Endothelial cell of umbilical vein (primary cell): Measurements from ENCODE around the gene SGCE. TPM values are rescaled to one million over a fixed set of nuclear protein-coding genes. Genes with fewer than 3 reads are reported as not detected.

Experiments used
- BruUV-seq: library from RNA; stranded (reverse); fragments of 400-500 nt; replicated peaks from 2 replicates; lab custom pipeline; 2021; lab: Mats Ljungman, UMichigan
- CTCF ChIA-PET: fragments of 300-600, 350-600 bp; sonication (Branson Sonifier 250); formaldehyde crosslinking; loops from one replicate; lab custom pipeline; 2021; ENCODE audit warnings: antibody characterized with exemption, inconsistent platforms; lab: Charles Lee
- POLR2A ChIA-PET: fragments of 300-600, 350-600 bp; sonication (Branson Sonifier 250); formaldehyde crosslinking; loops from one replicate; lab custom pipeline; 2021; ENCODE audit warnings: antibody characterized with exemption, inconsistent platforms; lab: Charles Lee
- DNase-seq: peaks from one replicate; pipeline ENCODE4 v3.0.0-alpha.2; 2011; ENCODE audit warnings: low read depth, low spot score
- FAIRE-seq: peaks from 2 replicates; lab custom pipeline; 2011; peaks lifted over from hg19 to GRCh38; lab: Jason Lieb, UNC
- H2AFZ ChIP-seq: 2 replicates; pipeline ENCODE4 v1.6.0; 2012; ENCODE audit warnings: low read depth, low read length, control low read depth, inconsistent platforms
- H3K27ac ChIP-seq: 2 replicates; pipeline ENCODE4 v1.5.1; 2011; ENCODE audit warnings: low read depth, mild to moderate bottlenecking, control low read depth, low read length, moderate library complexity; ENCODE audit not compliant: insufficient read depth
- H3K27me3 ChIP-seq, 2 experiments: 2 replicates each; pipeline versions ENCODE4 v1.6.0 to v1.6.1; 2011; ENCODE audit warnings: low read length in 2 of 2, mixed read lengths in 1 of 2; ENCODE audit not compliant: control insufficient read depth in 2 of 2, insufficient read depth in 2 of 2
- H3K36me3 ChIP-seq, 2 experiments: 2 replicates in 1 of 2; 3 replicates in 1 of 2; pipeline ENCODE4 v1.5.1; 2011; ENCODE audit warnings: low read length in 2 of 2, mild to moderate bottlenecking in 1 of 2, moderate library complexity in 1 of 2; ENCODE audit not compliant: control insufficient read depth in 2 of 2, insufficient read depth in 2 of 2; ENCODE audit errors: extremely low read depth in 1 of 2
- H3K4me1 ChIP-seq: 3 replicates; pipeline ENCODE4 v1.5.1; 2011; ENCODE audit warnings: mild to moderate bottlenecking, low read length; ENCODE audit not compliant: control insufficient read depth, insufficient read depth; ENCODE audit errors: extremely low read depth
- H3K4me2 ChIP-seq: 2 replicates; pipeline ENCODE4 v1.6.1; 2011; ENCODE audit warnings: low read length, control low read depth, mixed read lengths; ENCODE audit not compliant: insufficient read depth
- H3K4me3 ChIP-seq, 3 experiments: fragments of 200-600 bp in 1 of 3; sonication (generic), shearing (Covaris generic) in 1 of 3; replicated peaks in 1 of 3; 2 replicates each; pipeline ENCODE4 v1.5.1; 2011 to 2016; ENCODE audit warnings: control low read depth in 3 of 3, low read length in 3 of 3, mild to moderate bottlenecking in 2 of 3, inconsistent platforms in 1 of 3, low read depth in 1 of 3, moderate library complexity in 1 of 3; ENCODE audit not compliant: insufficient read depth in 1 of 3
- H3K79me2 ChIP-seq: 2 replicates; pipeline ENCODE4 v1.6.0; 2012; ENCODE audit warnings: low read length, inconsistent platforms; ENCODE audit not compliant: control insufficient read depth, insufficient read depth
- H3K9ac ChIP-seq: replicated peaks from 2 replicates; pipeline ENCODE3; 2011; ENCODE audit warnings: low read length, control low read depth; ENCODE audit not compliant: insufficient read depth; ENCODE audit errors: extremely low read depth
- H3K9me1 ChIP-seq: replicated peaks from 3 replicates; pipeline ENCODE4 v1.6.0; 2011; ENCODE audit warnings: mild to moderate bottlenecking, low read length; ENCODE audit not compliant: control insufficient read depth, insufficient read depth; ENCODE audit errors: extremely low read depth
- H3K9me3 ChIP-seq: replicated peaks from 2 replicates; pipeline ENCODE4 v1.5.1; 2012; ENCODE audit warnings: low read length, inconsistent platforms; ENCODE audit not compliant: control insufficient read depth, insufficient read depth
- H4K20me1 ChIP-seq: replicated peaks from 2 replicates; pipeline ENCODE3; 2011; ENCODE audit warnings: mild to moderate bottlenecking, low read length; ENCODE audit not compliant: control insufficient read depth, insufficient read depth; ENCODE audit errors: extremely low read depth
- CTCF ChIP-seq, 2 donors: IDR thresholded peaks; 1 replicate in 1 of 2; 2 replicates in 1 of 2; pipeline ENCODE4 v1.5.1; 2011; ENCODE audit warnings: low read length in 2 of 2, mild to moderate bottlenecking in 2 of 2, moderate library complexity in 2 of 2, control low read depth in 1 of 2, inconsistent platforms in 1 of 2, low read depth in 1 of 2; ENCODE audit not compliant: insufficient read depth in 1 of 2; ENCODE audit errors: extremely low read depth in 1 of 2
- EZH2 ChIP-seq: IDR thresholded peaks from 2 replicates; pipeline ENCODE4 v1.6.1; 2012; ENCODE audit warnings: borderline replicate concordance, low read depth, mild to moderate bottlenecking, moderate library complexity, low read length, inconsistent platforms; ENCODE audit not compliant: severe bottlenecking
- FOS ChIP-seq: IDR thresholded peaks from 2 replicates; pipeline ENCODE4 v1.6.1; 2011; ENCODE audit warnings: mild to moderate bottlenecking, low read length, moderate library complexity, borderline replicate concordance; ENCODE audit not compliant: insufficient read depth
- GATA2 ChIP-seq: IDR thresholded peaks from 2 replicates; pipeline ENCODE4 v1.7.0; 2011; ENCODE audit warnings: low read depth, mild to moderate bottlenecking, moderate library complexity, mixed read lengths, low read length; ENCODE audit not compliant: insufficient read length, insufficient read depth
- JUN ChIP-seq: IDR thresholded peaks from 2 replicates; pipeline ENCODE4 v1.6.1; 2011; ENCODE audit warnings: borderline replicate concordance, low read depth; ENCODE audit not compliant: insufficient read length, insufficient read depth
- MAX ChIP-seq: IDR thresholded peaks from 2 replicates; pipeline ENCODE4 v1.6.1; 2011; ENCODE audit not compliant: insufficient read depth, insufficient read length
- MYC ChIP-seq: IDR thresholded peaks from one replicate; pipeline ENCODE4 v1.6.1; 2011; ENCODE audit warnings: mild to moderate bottlenecking, low read depth, low read length
- POLR2A ChIP-seq: IDR thresholded peaks from 2 replicates; pipeline ENCODE4 v1.6.1; 2012; ENCODE audit warnings: low read depth, mild to moderate bottlenecking, control low read depth, low read length
- POLR2AphosphoS5 ChIP-seq: IDR thresholded peaks from 2 replicates; pipeline ENCODE4 v1.6.1; 2012; ENCODE audit warnings: low read depth, mild to moderate bottlenecking, control low read depth, low read length, moderate library complexity; ENCODE audit not compliant: insufficient read depth
- dilution Hi-C: fragments of 300-500 bp; cut with MboI; formaldehyde crosslinking; loops from one replicate; pipeline ENCODE4 v1.15.0; 2019; ENCODE audit warnings: low sequenced_read_pairs; ENCODE audit not compliant: extremely low pct_ligation_motif_present
- intact Hi-C: fragments of 100-400 bp; cut with micrococcal nuclease; formaldehyde crosslinking; loops from one replicate; pipeline ENCODE4 v1.10.0; 2022
- polyA plus RNA-seq, 4 experiments: library from polyadenylated mRNA; depleted of rRNA in 3 of 4; stranded (reverse) in 3 of 4; unstranded in 1 of 4; fragments of >200 nt; gene quantifications; 2 replicates each; pipeline versions ENCODE4 v1.2.1 to v1.2.3, GENCODE V29; 2011 to 2012; ENCODE audit warnings: missing spikeins in 1 of 4
- total RNA-seq: library from RNA; stranded (reverse); gene quantifications from 2 replicates; pipeline ENCODE4 v1.2.3, GENCODE V29; 2021

SGCE gene
- total and polyA plus RNA-seq, 2 donors (not counting 3 experiments of a cell fraction or from before 2014, with no cell fraction given), result 46.8 to 53.3 TPM

GRCh38 chr7:94621120-94621519, 34.8 kb downstream of the SGCE start:
- no peak overlapping the region for H3K9ac ChIP-seq
- H3K4me1 ChIP-seq, result peaks cover 5% of the 10 kb centered on the region
- no peaks in the 10 kb centered on the region for H4K20me1 ChIP-seq
- DNase-seq (no peak), FAIRE-seq (no peak)
- H3K4me3 ChIP-seq, result no peak overlapping the region
- H3K4me2 ChIP-seq, result no peak overlapping the region
- ChIA-PET POLR2A (no interaction called here), CTCF (interaction anchor here (1.0 to 2.7 kb wide), 6 partner anchors 12 to 332 kb away, joined by 3 to 17 read pairs (median 8); partner anchors contain the start of gene SGCE)
- H3K79me2 ChIP-seq, result no peaks in the 10 kb centered on the region
- H3K27me3 ChIP-seq, result no peaks in the 10 kb centered on the region
- dilution Hi-C loops, result no loop called here
- H3K9me1 ChIP-seq, result no peaks in the 10 kb centered on the region
- BruUV-seq, result no TSS peak
- H3K36me3 ChIP-seq, result no peaks in the 10 kb centered on the region
- H3K9me3 ChIP-seq, result no peaks in the 10 kb centered on the region
- no peak overlapping the region for H2AFZ ChIP-seq
- H3K27ac ChIP-seq, result peak overlapping the region; percentile 9
- intact Hi-C loops, result no loop called here
- no peak for TF ChIP-seq POLR2A
- no peak for TF ChIP-seq MYC
- TF ChIP-seq CTCF (IDR thresholded peaks at IDR 0.05; ENCODE audit: extremely low read depth in 1 of 2, insufficient read depth in 1 of 2, low read depth in 1 of 2, low read length in 2 of 2), result no peak
- no peak for TF ChIP-seq MAX
- no peak for TF ChIP-seq FOS
- TF ChIP-seq GATA2, result no peak
- no peak for TF ChIP-seq POLR2AphosphoS5
- no peak for TF ChIP-seq EZH2
- TF ChIP-seq JUN, result no peak
